Measurements from ENCODE around the gene THADA.
"Not testable (repeated sequence)": the region's sequence is repeated elsewhere in the genome, so short reads cannot be mapped to it uniquely, and the experiment has no call there.

THADA gene

DNA sequence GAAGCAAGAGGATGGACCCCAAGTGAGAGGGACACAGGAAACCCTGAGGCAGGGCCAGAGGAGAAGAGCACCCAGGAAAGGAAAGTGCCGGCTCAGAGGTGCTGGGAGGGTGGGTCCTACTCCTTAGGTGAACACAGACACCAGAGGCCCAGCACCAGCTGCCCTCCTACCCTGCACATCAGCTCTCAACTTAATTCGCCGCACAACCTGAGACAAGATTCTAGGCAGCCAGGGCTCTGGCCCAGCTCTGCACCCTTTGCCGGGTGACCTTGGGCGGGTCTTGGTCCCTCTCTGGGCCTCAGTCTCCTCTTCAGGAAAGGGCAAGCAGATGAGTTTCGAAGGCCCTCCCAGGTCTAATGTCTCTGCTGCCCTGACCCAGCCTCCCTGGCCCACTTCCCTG is 397.6 kb downstream of the THADA start:
- peak overlapping the region; percentile 96 to 99 for H3K27ac Mint-ChIP-seq
- H3K4me1 Mint-ChIP-seq (ENCODE audit: low read depth in 2 of 2): peaks cover 30 to 46% of the 10 kb centered on the region in 2 donors
- H3K4me3 Mint-ChIP-seq: no peak overlapping the region
- no peak for ATAC-seq (replicated peaks)
- DNase-seq: no peak
- H3K36me3 Mint-ChIP-seq (ENCODE audit: insufficient read depth): peaks cover 15% of the 10 kb centered on the region
- H3K27me3 Mint-ChIP-seq: no peaks in the 10 kb centered on the region
- peaks cover 0 to 2% of the 10 kb centered on the region in 2 donors for H3K9me3 Mint-ChIP-seq

GRCh38 chr2:43197588-43197896 is 398.3 kb downstream of the THADA start:
- H3K9me3 Mint-ChIP-seq: peaks cover 0 to 2% of the 10 kb centered on the region in 2 donors
- peaks cover 36 to 50% of the 10 kb centered on the region in 2 donors for H3K4me1 Mint-ChIP-seq (ENCODE audit: low read depth in 2 of 2)
- no peak for DNase-seq
- H3K27ac Mint-ChIP-seq: peak overlapping the region; percentile 96 to 99
- H3K4me3 Mint-ChIP-seq: peak overlapping the region; percentile 70 to 82
- ATAC-seq (replicated peaks): no peak
- H3K36me3 Mint-ChIP-seq (ENCODE audit: insufficient read depth): peaks cover 21% of the 10 kb centered on the region
- H3K27me3 Mint-ChIP-seq: no peaks in the 10 kb centered on the region

GRCh38 chr2:43196768-43197587 is 398.9 kb downstream of the THADA start:
- Mint-ChIP-seq H3K27me3 (no peaks in the 10 kb centered on the region), H3K36me3 (ENCODE audit: insufficient read depth) (peaks cover 21% of the 10 kb centered on the region), H3K27ac (peak overlapping the region; percentile 96 to 99), H3K9me3 (peaks cover 0 to 2% of the 10 kb centered on the region in 2 donors), H3K4me3 (peak overlapping the region; percentile 70 to 82), H3K4me1 (ENCODE audit: low read depth in 2 of 2) (peaks cover 37 to 50% of the 10 kb centered on the region in 2 donors)
- no peak for ATAC-seq (replicated peaks)
- DNase-seq: no peak

- peaks cover 21% of the 10 kb centered on the region for H3K36me3 Mint-ChIP-seq (ENCODE audit: insufficient read depth)
Measured at GRCh38 chr2:43194121-43194869, 401.5 kb downstream of the THADA start.

GRCh38 chr2:43193652-43194120 is 402.2 kb downstream of the THADA start:
- peaks cover 43 to 55% of the 10 kb centered on the region in 2 donors for H3K4me1 Mint-ChIP-seq (ENCODE audit: low read depth in 2 of 2)
- peaks cover 0 to 2% of the 10 kb centered on the region in 2 donors for H3K9me3 Mint-ChIP-seq
- ATAC-seq (replicated peaks): no peak
- peak overlapping the region; percentile 96 to 99 for H3K27ac Mint-ChIP-seq
- no peak for DNase-seq
- H3K4me3 Mint-ChIP-seq: peak overlapping the region; percentile 80 to 84
- H3K36me3 Mint-ChIP-seq (ENCODE audit: insufficient read depth): peaks cover 21% of the 10 kb centered on the region
- H3K27me3 Mint-ChIP-seq: no peaks in the 10 kb centered on the region

More at GRCh38 chr2:43194121-43194869, 401.5 kb downstream of the THADA start:
- H3K27me3 Mint-ChIP-seq: no peaks in the 10 kb centered on the region
- no peak for DNase-seq
- peaks cover 43 to 55% of the 10 kb centered on the region in 2 donors for H3K4me1 Mint-ChIP-seq (ENCODE audit: low read depth in 2 of 2)
- ATAC-seq (replicated peaks): no peak
- peaks cover 0 to 2% of the 10 kb centered on the region in 2 donors for H3K9me3 Mint-ChIP-seq
- peak overlapping the region; percentile 80 to 84 for H3K4me3 Mint-ChIP-seq
- peak overlapping the region; percentile 96 to 99 for H3K27ac Mint-ChIP-seq

DNA sequence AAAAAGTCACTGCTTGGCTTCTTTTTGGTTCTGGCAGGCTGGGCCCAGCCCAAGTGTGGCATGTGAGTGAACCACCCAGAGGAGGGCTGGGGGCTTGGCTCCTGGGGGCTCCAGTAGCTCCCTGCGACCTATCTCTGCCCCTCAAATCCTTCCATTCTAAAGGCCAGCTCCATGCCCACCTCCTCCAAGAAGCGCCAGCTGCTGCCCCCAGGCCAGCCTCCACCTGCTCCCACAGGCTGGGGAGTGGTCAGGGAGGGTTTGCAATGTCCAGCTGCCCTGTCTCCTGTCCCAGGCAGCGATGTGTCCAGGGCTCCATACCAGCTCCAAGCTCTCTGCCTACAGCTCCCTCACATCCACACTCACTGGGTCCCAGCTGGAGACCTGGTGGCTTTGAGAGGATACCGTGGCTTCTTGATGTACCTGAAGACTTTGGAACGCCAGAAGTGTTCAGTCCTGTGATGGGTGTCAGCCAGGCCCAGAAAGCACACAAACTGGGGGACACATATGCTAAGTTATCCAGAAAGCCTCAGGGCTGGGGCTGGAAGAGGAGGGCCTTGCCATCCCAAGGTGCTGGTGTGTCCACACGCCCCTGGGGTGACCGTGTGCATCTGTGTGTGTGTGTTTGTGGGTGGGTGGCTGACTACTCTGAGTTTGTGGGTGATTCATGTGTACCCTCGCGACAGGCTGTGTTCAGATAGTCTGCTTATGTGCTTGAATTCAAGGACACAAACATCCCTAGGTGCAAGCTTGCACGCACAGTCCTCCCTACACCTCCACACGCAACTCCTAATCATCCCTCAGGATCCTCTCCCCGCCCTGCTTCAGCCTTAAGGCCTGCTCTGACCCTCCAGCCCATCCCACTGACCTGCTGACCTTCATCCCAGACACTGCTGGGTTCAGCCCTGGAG is 402.8 kb downstream of the THADA start:
- H3K4me1 Mint-ChIP-seq (ENCODE audit: low read depth in 2 of 2): peaks cover 43 to 52% of the 10 kb centered on the region in 2 donors
- H3K36me3 Mint-ChIP-seq (ENCODE audit: insufficient read depth): peaks cover 21% of the 10 kb centered on the region
- peaks cover 0 to 2% of the 10 kb centered on the region in 2 donors for H3K9me3 Mint-ChIP-seq
- H3K4me3 Mint-ChIP-seq: peak overlapping the region; percentile 80 to 84
- DNase-seq (no peak), ATAC-seq (replicated peaks) (no peak)
- peak overlapping the region; percentile 96 to 99 for H3K27ac Mint-ChIP-seq
- no peaks in the 10 kb centered on the region for H3K27me3 Mint-ChIP-seq

- DNase-seq (no peak), ATAC-seq (replicated peaks) (no peak)
- peaks cover 42 to 50% of the 10 kb centered on the region in 2 donors for H3K4me1 Mint-ChIP-seq (ENCODE audit: low read depth in 2 of 2)
- H3K27ac Mint-ChIP-seq: peak overlapping the region; percentile 96 to 99
- H3K27me3 Mint-ChIP-seq: no peaks in the 10 kb centered on the region
- peaks cover 17% of the 10 kb centered on the region for H3K36me3 Mint-ChIP-seq (ENCODE audit: insufficient read depth)
- peaks cover 0 to 2% of the 10 kb centered on the region in 2 donors for H3K9me3 Mint-ChIP-seq
- peak overlapping the region; percentile 38 to 41 for H3K4me3 Mint-ChIP-seq
Measured at GRCh38 chr2:43191947-43192516, 403.8 kb downstream of the THADA start.

GRCh38 chr2:43190311-43191052 is 405.4 kb downstream of the THADA start:
- peaks cover 13% of the 10 kb centered on the region for H3K36me3 Mint-ChIP-seq (ENCODE audit: insufficient read depth)
- no peak for ATAC-seq (replicated peaks)
- H3K4me3 Mint-ChIP-seq: no peak overlapping the region
- peaks cover 41% of the 10 kb centered on the region in 2 donors for H3K4me1 Mint-ChIP-seq (ENCODE audit: low read depth in 2 of 2)
- peak overlapping the region in 1 of 2 donors; percentile 86 for H3K27ac Mint-ChIP-seq
- no peak for DNase-seq
- no peaks in the 10 kb centered on the region for H3K9me3 Mint-ChIP-seq
- no peaks in the 10 kb centered on the region for H3K27me3 Mint-ChIP-seq

- Mint-ChIP-seq H3K27ac (peak overlapping the region in 1 of 2 donors; percentile 86), H3K4me1 (ENCODE audit: low read depth in 2 of 2) (peaks cover 41 to 46% of the 10 kb centered on the region in 2 donors)
- not testable (repeated sequence) for ATAC-seq (replicated peaks); H3K4me3 Mint-ChIP-seq; H3K36me3 Mint-ChIP-seq (ENCODE audit: insufficient read depth); DNase-seq; H3K9me3 Mint-ChIP-seq; H3K27me3 Mint-ChIP-seq
Measured at GRCh38 chr2:43189861-43190260, 406.0 kb downstream of the THADA start.

- no peaks in the 10 kb centered on the region for H3K27me3 Mint-ChIP-seq
- no peaks in the 10 kb centered on the region for H3K9me3 Mint-ChIP-seq
- H3K4me1 Mint-ChIP-seq (ENCODE audit: low read depth in 2 of 2): peaks cover 37 to 44% of the 10 kb centered on the region in 2 donors
- DNase-seq: no peak
- peaks cover 10% of the 10 kb centered on the region for H3K36me3 Mint-ChIP-seq (ENCODE audit: insufficient read depth)
- ATAC-seq (replicated peaks): no peak
- H3K4me3 Mint-ChIP-seq: no peak overlapping the region
- peak overlapping the region; percentile 49 to 86 for H3K27ac Mint-ChIP-seq
Measured at GRCh38 chr2:43188561-43189386, 407.1 kb downstream of the THADA start.

DNA sequence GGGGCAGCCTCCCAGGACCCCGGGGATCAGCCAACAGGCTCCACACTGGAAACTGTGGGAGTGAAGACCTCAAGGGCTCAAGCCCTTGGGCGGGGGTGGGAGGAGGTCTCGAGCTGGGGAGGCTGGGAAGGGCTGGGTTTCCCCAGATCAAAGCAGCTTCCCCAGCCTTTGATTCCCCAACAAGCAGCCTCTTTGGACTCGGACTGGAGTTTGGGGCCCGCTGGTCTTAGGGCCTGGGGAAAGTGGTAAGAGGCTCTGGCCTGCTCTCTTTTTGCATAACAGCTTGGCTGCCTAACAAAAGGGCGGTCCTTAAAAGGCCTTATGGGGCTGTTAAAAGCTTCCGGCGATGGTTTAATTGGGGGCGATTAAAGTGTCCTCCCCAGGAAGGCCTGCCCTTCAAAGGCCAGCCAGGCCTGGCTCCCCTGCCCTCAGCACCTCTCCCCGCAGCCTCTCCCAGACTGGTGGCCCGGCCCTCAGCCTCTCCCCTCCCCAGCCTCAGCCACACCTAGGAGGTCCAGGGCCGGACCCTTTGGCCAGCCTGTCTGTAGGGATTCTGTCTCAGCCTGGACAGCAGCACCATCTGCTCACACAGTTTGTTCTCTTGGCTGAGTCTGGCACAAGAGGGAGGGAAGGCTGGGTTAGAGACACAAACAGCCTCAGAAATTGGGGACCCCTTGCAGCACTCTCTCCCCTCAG is 409.0 kb downstream of the THADA start:
- no peaks in the 10 kb centered on the region for H3K9me3 Mint-ChIP-seq
- DNase-seq (no peak), ATAC-seq (replicated peaks) (no peak)
- peak overlapping the region in 1 of 2 donors; percentile 77 for H3K27ac Mint-ChIP-seq
- H3K36me3 Mint-ChIP-seq (ENCODE audit: insufficient read depth): peaks cover 4% of the 10 kb centered on the region
- peaks cover 24 to 34% of the 10 kb centered on the region in 2 donors for H3K4me1 Mint-ChIP-seq (ENCODE audit: low read depth in 2 of 2)
- H3K4me3 Mint-ChIP-seq: no peak overlapping the region
- no peaks in the 10 kb centered on the region for H3K27me3 Mint-ChIP-seq
